IMR-90 (cell line): Measurements from ENCODE around the gene LCN10. TPM values are rescaled to one million over a fixed set of nuclear protein-coding genes. Genes with fewer than 3 reads are reported as not detected.
A peak's percentile ranks its signal among the peaks of the same experiment; 100 is the strongest.
"Not testable (repeated sequence)": the region's sequence is repeated elsewhere in the genome, so short reads cannot be mapped to it uniquely, and the experiment has no call there.

Experiments used
- ATAC-seq: fragments of 200-7000 bp; cut with Tn5 transposase; 2 replicates; pipeline ENCODE4 v1.9.1; 2020; ENCODE audit warnings: low read depth, mild to moderate bottlenecking, moderate library complexity
- BruUV-seq: library from RNA; stranded (reverse); fragments of 400-500 nt; replicated peaks from 2 replicates; lab custom pipeline; 2021; lab: Mats Ljungman, UMichigan
- CTCF ChIA-PET: fragments of 300-600 bp; formaldehyde crosslinking; extraction: SDS; loops from one replicate; lab custom pipeline; 2021; ENCODE audit warnings: antibody characterized with exemption; lab: Yijun Ruan, JAX
- POLR2A ChIA-PET: fragments of 300-600 bp; sonication (Branson Sonifier 250); formaldehyde crosslinking; loops from one replicate; lab custom pipeline; 2022; ENCODE audit warnings: antibody characterized with exemption; ENCODE audit not compliant: unreplicated experiment; lab: Charles Lee
- DNase-seq: peaks from one replicate; pipeline ENCODE4 v3.0.0; 2013
- H2AFZ ChIP-seq: replicated peaks from 2 replicates; pipeline ENCODE3; 2013; ENCODE audit warnings: low read length, mild to moderate bottlenecking; ENCODE audit not compliant: poor library complexity
- H2AK5ac ChIP-seq: 2 replicates; pipeline ENCODE4 v1.6.1; 2013; ENCODE audit warnings: low read depth, low read length, inconsistent platforms
- H2AK9ac ChIP-seq: replicated peaks from 2 replicates; pipeline ENCODE3; 2013; ENCODE audit warnings: mild to moderate bottlenecking, low read depth, low read length, moderate library complexity; ENCODE audit not compliant: poor library complexity
- H2BK120ac ChIP-seq: 2 replicates; pipeline ENCODE4 v1.6.1; 2013; ENCODE audit warnings: low read depth, low read length, inconsistent platforms
- H2BK15ac ChIP-seq: 3 replicates; pipeline ENCODE4 v1.6.1; 2013; ENCODE audit warnings: low read depth, low read length, inconsistent platforms
- H2BK20ac ChIP-seq: 2 replicates; pipeline ENCODE4 v1.6.1; 2013; ENCODE audit warnings: low read depth, mild to moderate bottlenecking, inconsistent platforms, low read length, moderate library complexity
- H2BK5ac ChIP-seq: 2 replicates; pipeline ENCODE4 v1.6.1; 2013; ENCODE audit warnings: mild to moderate bottlenecking, low read depth, low read length, inconsistent platforms; ENCODE audit not compliant: poor library complexity, severe bottlenecking
- H3K14ac ChIP-seq: replicated peaks from 2 replicates; pipeline ENCODE4 v1.6.1; 2013; ENCODE audit warnings: low read depth, low read length, inconsistent platforms
- H3K18ac ChIP-seq: 2 replicates; pipeline ENCODE4 v1.6.1; 2013; ENCODE audit warnings: low read depth, low read length, control low read depth
- H3K23ac ChIP-seq: 2 replicates; pipeline ENCODE4 v1.6.1; 2013; ENCODE audit warnings: low read depth, low read length, inconsistent platforms
- H3K27ac ChIP-seq: 2 replicates; pipeline ENCODE4 v1.5.1; 2013; ENCODE audit warnings: mild to moderate bottlenecking, control low read depth, low read length; ENCODE audit not compliant: insufficient read depth
- H3K27me3 ChIP-seq: 2 replicates; pipeline ENCODE4 v1.6.1; 2013; ENCODE audit warnings: low read length; ENCODE audit not compliant: control insufficient read depth, insufficient read depth
- H3K36me3 ChIP-seq: 2 replicates; pipeline ENCODE4 v1.6.1; 2013; ENCODE audit warnings: low read length, mixed read lengths; ENCODE audit not compliant: control insufficient read depth, insufficient read depth
- H3K4ac ChIP-seq: 2 replicates; pipeline ENCODE4 v1.6.1; 2013; ENCODE audit warnings: low read depth, low read length, inconsistent platforms
- H3K4me1 ChIP-seq: 2 replicates; pipeline ENCODE4 v1.6.1; 2013; ENCODE audit warnings: low read length, mixed read lengths; ENCODE audit not compliant: control insufficient read depth, insufficient read depth
- H3K4me2 ChIP-seq: 2 replicates; pipeline ENCODE4 v1.6.1; 2013; ENCODE audit warnings: low read depth, mild to moderate bottlenecking, control low read depth, low read length, moderate library complexity
- H3K4me3 ChIP-seq: 2 replicates; pipeline ENCODE4 v1.5.1; 2013; ENCODE audit warnings: low read depth, mild to moderate bottlenecking, control low read depth, low read length, moderate library complexity; ENCODE audit not compliant: insufficient read depth
- H3K56ac ChIP-seq: 2 replicates; pipeline ENCODE4 v1.6.1; 2013; ENCODE audit warnings: low read length, inconsistent platforms; ENCODE audit not compliant: insufficient read depth; ENCODE audit errors: extremely low read depth
- H3K79me1 ChIP-seq, 2 experiments: 2 replicates each; pipeline ENCODE4 v1.6.1; 2013; ENCODE audit warnings: low read length in 2 of 2, inconsistent platforms in 1 of 2, low read depth in 1 of 2
- H3K9ac ChIP-seq: 2 replicates; pipeline ENCODE4 v1.6.1; 2013; ENCODE audit warnings: low read depth, low read length, control low read depth
- H3K9me1 ChIP-seq: 2 replicates; pipeline ENCODE4 v1.6.1; 2013; ENCODE audit warnings: low read length, inconsistent platforms; ENCODE audit not compliant: insufficient read depth
- H3K9me3 ChIP-seq: 2 replicates; pipeline ENCODE4 v1.6.1; 2013; ENCODE audit warnings: low read length; ENCODE audit not compliant: control insufficient read depth, insufficient read depth
- H4K20me1 ChIP-seq: 2 replicates; pipeline ENCODE4 v1.6.1; 2013; ENCODE audit warnings: low read length, inconsistent platforms; ENCODE audit not compliant: insufficient read depth
- H4K5ac ChIP-seq: 2 replicates; pipeline ENCODE4 v1.6.1; 2013; ENCODE audit warnings: mild to moderate bottlenecking, low read depth, low read length, control low read depth
- H4K8ac ChIP-seq, 2 experiments: 2 replicates each; pipeline ENCODE4 v1.6.1; 2013; ENCODE audit warnings: low read depth in 2 of 2, low read length in 2 of 2, control low read depth in 1 of 2, inconsistent platforms in 1 of 2
- H4K91ac ChIP-seq: 2 replicates; pipeline ENCODE4 v1.6.1; 2013; ENCODE audit warnings: low read depth, low read length, inconsistent platforms; ENCODE audit not compliant: insufficient read depth
- MAZ ChIP-seq: IDR thresholded peaks from 2 replicates; pipeline ENCODE4 v1.6.1; 2012; ENCODE audit warnings: low read depth, mild to moderate bottlenecking, low read length, improper control_type of control experiment, moderate library complexity, borderline replicate concordance
- RAD21 ChIP-seq: IDR thresholded peaks from 2 replicates; pipeline ENCODE4 v1.6.1; 2012; ENCODE audit warnings: low read length, improper control_type of control experiment
- SMC3 ChIP-seq: fragments of 150-350 bp; IDR thresholded peaks from 2 replicates; pipeline ENCODE4 v1.6.1; 2016; ENCODE audit warnings: low read depth, mild to moderate bottlenecking, antibody characterized with exemption, low read length, moderate library complexity
- WGBS, 2 experiments: methylation state at CpG; one replicate each; pipeline versions ENCODE4 v1.1.5 to v1.1.7; 2013; ENCODE audit warnings: missing lambda C conversion rate in 2 of 2; ENCODE audit not compliant: insufficient read length in 1 of 2; ENCODE audit errors: extremely low coverage in 2 of 2; 5-methylcytosine and 5-hydroxymethylcytosine counted together
- dilution Hi-C: fragments of 300-500 bp; cut with HindIII; formaldehyde crosslinking; loops from one replicate; pipeline ENCODE4 v1.14.3; 2018; ENCODE audit warnings: low sequenced_read_pairs; ENCODE audit not compliant: unreplicated experiment
- in situ Hi-C: fragments of 300-500 bp; cut with MboI; formaldehyde crosslinking; loops from 3 replicates; pipeline ENCODE4 v1.14.3; 2019; ENCODE audit warnings: low sequenced_read_pairs, inconsistent platforms, mixed read lengths
- intact Hi-C: fragments of 100-400 bp; cut with micrococcal nuclease; formaldehyde crosslinking; loops from 2 replicates; pipeline ENCODE4 v1.10.0; 2022
- polyA plus RNA-seq, 3 experiments: library from polyadenylated mRNA; depleted of rRNA; stranded (reverse); fragments of >200 nt; gene quantifications; 2 replicates each; pipeline ENCODE4 v1.2.3, GENCODE V29; 2012; ENCODE audit warnings: low replicate concordance in 1 of 3
- total RNA-seq: library from RNA; depleted of rRNA; stranded (reverse); fragments of >200 nt; gene quantifications from 2 replicates; pipeline ENCODE4 v1.2.3, GENCODE V29; 2012
- TF ChIP-seq, protein P1 (sequence below): conservative IDR thresholded peaks from 2 replicates; pipeline ENCODE4 v1.5.1; 2012; ENCODE audit warnings: mild to moderate bottlenecking, low read depth, low read length, improper control_type of control experiment

The LCN10 gene
- total and polyA plus RNA-seq, 2 of the 4 experiments (the other 2 are of a cell fraction) = not detected

DNA sequence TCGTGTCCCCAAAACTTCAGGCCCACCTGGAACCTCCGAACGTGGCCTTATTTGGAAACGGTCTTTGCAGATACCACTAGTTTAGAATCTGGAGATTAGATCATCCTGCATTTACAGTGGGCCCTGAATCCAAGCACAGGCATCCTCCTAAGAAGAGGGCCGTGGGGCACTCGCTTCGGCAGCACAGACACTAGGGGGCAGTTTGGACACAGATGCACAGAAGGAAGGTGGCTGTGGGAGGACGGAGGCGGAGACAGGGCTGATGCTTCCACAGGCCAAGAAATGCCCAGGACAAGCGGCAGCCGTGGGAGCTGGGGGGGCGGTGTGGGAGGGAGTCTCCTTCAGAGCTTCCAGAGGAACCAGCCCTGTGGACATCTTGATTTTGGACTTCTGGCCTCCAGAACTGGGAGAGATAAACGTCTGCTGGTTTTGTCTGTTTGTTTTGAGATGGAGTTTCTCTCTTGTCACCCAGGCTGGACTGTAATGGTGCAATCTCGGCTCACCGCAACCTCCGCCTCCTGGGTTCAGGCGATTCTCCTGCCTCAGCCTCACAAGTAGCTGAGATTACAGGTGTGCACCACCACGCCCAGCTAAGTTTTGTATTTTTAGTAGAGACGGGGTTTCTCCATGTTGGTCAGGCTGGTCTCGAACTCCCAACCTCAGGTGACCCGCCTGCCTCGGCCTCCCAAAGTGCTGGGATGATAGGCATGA is 18.2 kb upstream of the LCN10 start:
- intact Hi-C loops, H4K8ac ChIP-seq, H3K4me1 ChIP-seq, H3K4me2 ChIP-seq, H3K36me3 ChIP-seq, H3K4me3 ChIP-seq, H3K18ac ChIP-seq, H2BK15ac ChIP-seq, H2AK5ac ChIP-seq, H2BK5ac ChIP-seq, H3K14ac ChIP-seq, H3K27ac ChIP-seq, H3K9me1 ChIP-seq, BruUV-seq, H4K5ac ChIP-seq, dilution Hi-C loops, H4K20me1 ChIP-seq, H3K56ac ChIP-seq, H3K79me1 ChIP-seq, H2BK120ac ChIP-seq, H3K23ac ChIP-seq, H4K91ac ChIP-seq, H3K9ac ChIP-seq, H3K27me3 ChIP-seq, H3K4ac ChIP-seq, H2BK20ac ChIP-seq, in situ Hi-C loops, H3K9me3 ChIP-seq: not testable (repeated sequence)
- CTCF ChIA-PET = interaction anchor here (0.6 to 1.7 kb wide), 3 partner anchors 16 to 238 kb away, joined by 3 to 7 read pairs (median 3); no protein-coding TSS in a partner anchor
- 61% methylated on average over 9 of the region's 22 CpGs; no CpG with 5 or more reads in 1 of the 2 experiments for WGBS, 2 experiments
- peak; percentile 94 for ATAC-seq
- POLR2A ChIA-PET = interaction anchor here (0.5 kb wide), 1 partner anchor 33 kb away, joined by 3 read pairs; no protein-coding TSS in a partner anchor
- peak overlapping the region; percentile 7 for H2AK9ac ChIP-seq
- TF ChIP-seq RAD21 (peak; percentile 37), SMC3 (peak; percentile 10; the same call in 1 of the 2 replicates), MAZ (peak; percentile 52)
- TF ChIP-seq, protein P1, sequence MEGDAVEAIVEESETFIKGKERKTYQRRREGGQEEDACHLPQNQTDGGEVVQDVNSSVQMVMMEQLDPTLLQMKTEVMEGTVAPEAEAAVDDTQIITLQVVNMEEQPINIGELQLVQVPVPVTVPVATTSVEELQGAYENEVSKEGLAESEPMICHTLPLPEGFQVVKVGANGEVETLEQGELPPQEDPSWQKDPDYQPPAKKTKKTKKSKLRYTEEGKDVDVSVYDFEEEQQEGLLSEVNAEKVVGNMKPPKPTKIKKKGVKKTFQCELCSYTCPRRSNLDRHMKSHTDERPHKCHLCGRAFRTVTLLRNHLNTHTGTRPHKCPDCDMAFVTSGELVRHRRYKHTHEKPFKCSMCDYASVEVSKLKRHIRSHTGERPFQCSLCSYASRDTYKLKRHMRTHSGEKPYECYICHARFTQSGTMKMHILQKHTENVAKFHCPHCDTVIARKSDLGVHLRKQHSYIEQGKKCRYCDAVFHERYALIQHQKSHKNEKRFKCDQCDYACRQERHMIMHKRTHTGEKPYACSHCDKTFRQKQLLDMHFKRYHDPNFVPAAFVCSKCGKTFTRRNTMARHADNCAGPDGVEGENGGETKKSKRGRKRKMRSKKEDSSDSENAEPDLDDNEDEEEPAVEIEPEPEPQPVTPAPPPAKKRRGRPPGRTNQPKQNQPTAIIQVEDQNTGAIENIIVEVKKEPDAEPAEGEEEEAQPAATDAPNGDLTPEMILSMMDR = peak; percentile 67
- peak overlapping the region; percentile 81 for H2AFZ ChIP-seq
- peak; percentile 63 for DNase-seq
